Measurements from ENCODE around the gene RBBP8. TPM values are rescaled to one million over a fixed set of nuclear protein-coding genes. Genes with fewer than 3 reads are reported as not detected.

The RBBP8 gene
- 14.0 and 22.5 TPM in 2 replicates for total RNA-seq

DNA sequence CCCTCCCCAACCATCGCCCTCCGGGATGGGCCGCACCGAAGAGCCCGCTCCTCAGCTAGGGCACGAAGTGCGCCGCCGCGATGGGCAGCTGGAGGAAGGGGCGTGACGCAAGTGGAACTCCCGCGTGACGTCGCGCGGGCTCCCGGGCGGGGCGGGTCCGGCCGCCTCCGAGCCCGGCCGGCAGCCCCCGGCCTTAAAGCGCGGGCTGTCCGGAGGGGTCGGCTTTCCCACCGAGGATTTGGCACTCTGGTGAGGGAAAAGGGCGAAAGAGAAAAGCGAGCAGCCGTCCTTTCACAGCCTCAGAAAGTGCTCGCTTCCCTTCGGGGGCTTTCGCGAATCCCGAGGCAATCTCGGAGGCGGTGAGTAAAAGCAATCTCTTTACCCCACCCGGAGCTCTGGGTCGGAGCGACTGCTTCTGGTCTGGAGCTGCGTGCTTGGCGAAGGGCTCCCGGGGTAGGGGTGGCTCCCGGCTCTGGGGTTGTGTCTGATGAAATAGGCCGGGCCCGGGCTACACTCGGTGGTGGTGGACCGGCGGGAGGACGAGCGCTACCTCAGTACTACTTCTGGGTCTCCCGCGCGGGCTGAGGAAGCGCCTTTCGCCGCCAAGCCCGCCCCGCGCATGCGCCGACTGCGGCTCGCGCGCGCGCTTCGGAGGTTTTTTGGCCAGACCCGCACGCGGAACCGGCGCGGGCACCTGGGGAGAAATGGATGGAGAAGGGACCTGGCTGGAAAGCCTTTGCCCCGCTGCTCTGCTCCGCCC is at the start of gene RBBP8:
TSS of gene RBBP8 (plus strand) at position 123 of the 760 bp plus-strand sequence. CDS start 3,524 bp downstream, outside the sequence.

Other genes with a start within 250 kb of the RBBP8 start
- 12.2 and 14.6 TPM in 2 replicates for gene CABLES1, start 202.2 kb downstream of the RBBP8 start, total RNA-seq